ENCODE data around the gene ZNF431.
"Not testable (repeated sequence)": the region's sequence is repeated elsewhere in the genome, so short reads cannot be mapped to it uniquely, and the experiment has no call there.

The ZNF431 gene

GRCh38 chr19:21147540-21147939 is 5.7 kb downstream of the ZNF431 start:
- DNase-seq (ENCODE audit: low read depth) = no peak

- no peak for DNase-seq (ENCODE audit: low read depth)
These were observed 6.8 kb downstream of the ZNF431 start for GRCh38 chr19:21148681-21149080.

- no peak for DNase-seq (ENCODE audit: low read depth)
These were observed 8.0 kb downstream of the ZNF431 start for GRCh38 chr19:21149877-21150276.

- DNase-seq (ENCODE audit: low read depth) = no peak
These were observed 9.6 kb downstream of the ZNF431 start for GRCh38 chr19:21151460-21151859.

GRCh38 chr19:21158523-21159135 is 16.8 kb downstream of the ZNF431 start:
- no peak for DNase-seq (ENCODE audit: low read depth)

GRCh38 chr19:21164541-21164940 is 22.7 kb downstream of the ZNF431 start:
- no peak for DNase-seq (ENCODE audit: low read depth)

- no peak for DNase-seq (ENCODE audit: low read depth)
These were observed 24.6 kb downstream of the ZNF431 start for GRCh38 chr19:21166436-21166835.

- DNase-seq (ENCODE audit: low read depth) = no peak
These were observed 55.9 kb downstream of the ZNF431 start for GRCh38 chr19:21197590-21198295.

GRCh38 chr19:21202865-21203494 is 61.1 kb downstream of the ZNF431 start:
- DNase-seq (ENCODE audit: low read depth) = peak; percentile 24

- no peak for DNase-seq (ENCODE audit: low read depth)
These were observed 68.3 kb downstream of the ZNF431 start for GRCh38 chr19:21210037-21210621.

- DNase-seq (ENCODE audit: low read depth) = no peak
These were observed 79.9 kb downstream of the ZNF431 start for GRCh38 chr19:21221693-21222092.

- DNase-seq (ENCODE audit: low read depth) = not testable (repeated sequence)
These were observed 88.1 kb downstream of the ZNF431 start for GRCh38 chr19:21229938-21230337.

GRCh38 chr19:21233691-21234090 is 91.9 kb downstream of the ZNF431 start:
- DNase-seq (ENCODE audit: low read depth) = no peak

GRCh38 chr19:21236751-21237150 is 94.9 kb downstream of the ZNF431 start:
- not testable (repeated sequence) for DNase-seq (ENCODE audit: low read depth)

- DNase-seq (ENCODE audit: low read depth) = no peak
These were observed 96.8 kb downstream of the ZNF431 start for GRCh38 chr19:21238670-21239069.

Data from CMK (cell line).